Prostate gland (tissue), 2 donors: ENCODE results near the gene ISG20. TPM values are rescaled to one million over a fixed set of nuclear protein-coding genes. Genes with fewer than 3 reads are reported as not detected.

Source experiments
- DNase-seq: peaks from one replicate; pipeline ENCODE4 v3.0.0-alpha.2; 2019; ENCODE audit warnings: low spot score
- H3K27ac ChIP-seq, 2 donors: fragments of 200-600 bp; sonication (generic); 2 replicates each; pipeline ENCODE4 v1.5.1; 2017 to 2019
- H3K27me3 ChIP-seq: fragments of 200-600 bp; sonication (generic); replicated peaks from 2 replicates; pipeline ENCODE4 v1.5.1; 2019; ENCODE audit not compliant: insufficient read depth
- H3K36me3 ChIP-seq, 2 donors: fragments of 200-600 bp; sonication (generic); 1 replicate in 1 of 2; 2 replicates in 1 of 2; pipeline versions ENCODE4 v1.5.1 to v1.8.1; 2017 to 2019
- H3K4me1 ChIP-seq: fragments of 200-600 bp; sonication (generic); replicated peaks from 2 replicates; pipeline ENCODE4 v1.5.1; 2019
- H3K4me3 ChIP-seq, 2 donors: fragments of 200-600 bp; sonication (generic); 2 replicates each; pipeline ENCODE4 v1.5.1; 2017 to 2019
- H3K9me3 ChIP-seq: fragments of 200-600 bp; sonication (generic); 2 replicates; pipeline ENCODE4 v1.5.1; 2017
- CTCF ChIP-seq, 4 experiments: fragments of 200-600 bp in 2 of 4; fragments of 450-650 bp in 2 of 4; sonication (generic) in 2 of 4; IDR thresholded peaks; 1 replicate in 3 of 4; 2 replicates in 1 of 4; pipeline ENCODE4 v1.5.1; 2016 to 2019; ENCODE audit warnings: antibody characterized with exemption in 4 of 4, mild to moderate bottlenecking in 2 of 4, moderate library complexity in 2 of 4
- POLR2A ChIP-seq: fragments of 450-650 bp; IDR thresholded peaks from one replicate; pipeline ENCODE4 v1.6.1; 2016; ENCODE audit warnings: antibody characterized with exemption, mild to moderate bottlenecking
- POLR2AphosphoS5 ChIP-seq: sonication (generic); formaldehyde crosslinking; IDR thresholded peaks from one replicate; pipeline ENCODE4 v1.6.1; 2017; ENCODE audit warnings: antibody characterized with exemption
- WGBS: methylation state at CpG from one replicate; pipeline ENCODE4 v1.1.5; 2018; 5-methylcytosine and 5-hydroxymethylcytosine counted together
- intact Hi-C: fragments of 100-400 bp; cut with DNase I; formaldehyde crosslinking; loops from one replicate; pipeline ENCODE4 v1.14.2; 2022
- total RNA-seq, 2 donors: library from RNA; depleted of rRNA; stranded (reverse); fragments of >200 nt; gene quantifications; one replicate each; pipeline ENCODE4 v1.1.0, GENCODE V29; 2016

The ISG20 gene
- total RNA-seq, 2 donors from 2014 or later: 6.9 to 16.3 TPM

GRCh38 chr15:88652456-88653199 lies 13.8 kb downstream of the ISG20 start:
- no peak for DNase-seq
- H3K4me3 ChIP-seq: no peak overlapping the region
- intact Hi-C loops: no loop called here
- no peaks in the 10 kb centered on the region for H3K36me3 ChIP-seq
- peaks cover 4% of the 10 kb centered on the region for H3K4me1 ChIP-seq
- no peak for TF ChIP-seq POLR2AphosphoS5
- 63% methylated on average over 8 of the region's 8 CpGs for WGBS
- H3K27me3 ChIP-seq: no peaks in the 10 kb centered on the region
- no peaks in the 10 kb centered on the region for H3K9me3 ChIP-seq
- no peak overlapping the region for H3K27ac ChIP-seq

DNA sequence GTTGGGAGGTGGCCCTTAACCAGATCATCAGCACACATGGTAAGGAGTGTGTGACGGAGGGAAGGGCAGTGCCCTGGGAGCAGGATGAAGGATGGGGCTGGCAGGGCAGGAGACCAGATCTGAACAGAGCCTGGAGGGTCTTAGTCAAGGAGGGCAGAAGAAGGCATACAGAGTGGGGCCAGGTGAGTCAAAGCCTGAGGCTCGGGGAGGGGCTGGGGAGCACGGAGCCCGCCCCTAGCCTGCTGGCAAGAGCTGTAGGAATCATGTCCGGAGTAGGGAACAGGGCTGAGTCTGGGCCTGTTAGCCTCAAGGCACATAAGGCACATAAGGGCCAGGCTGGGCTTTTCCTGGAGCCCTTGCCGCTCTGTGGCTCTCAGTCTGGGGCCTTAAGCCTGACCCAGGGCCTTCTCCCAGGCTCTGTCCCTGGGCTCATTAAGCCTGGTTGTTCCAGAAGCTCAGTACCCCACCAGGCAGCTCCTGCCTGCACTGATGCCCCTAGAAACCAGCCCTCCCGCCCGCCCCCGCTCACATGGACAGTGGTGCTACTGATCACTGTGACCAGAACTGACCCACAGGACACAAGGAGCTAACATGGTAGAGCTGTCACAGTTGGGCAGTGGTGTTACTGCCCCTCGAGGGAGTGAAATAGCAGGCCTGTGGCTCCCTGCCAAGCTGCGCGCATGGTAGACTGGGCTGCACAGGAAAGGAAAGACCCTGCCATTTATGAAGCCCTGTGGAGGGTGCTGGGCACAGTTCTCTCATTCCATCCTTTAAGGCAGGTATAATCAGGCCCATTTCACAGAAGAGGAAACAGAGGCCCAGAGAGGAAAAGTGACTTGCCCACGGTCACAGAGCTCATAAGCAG lies 14.6 kb downstream of the ISG20 start:
- no peak overlapping the region for H3K27ac ChIP-seq
- H3K9me3 ChIP-seq: no peaks in the 10 kb centered on the region
- intact Hi-C loops: no loop called here
- no peaks in the 10 kb centered on the region for H3K36me3 ChIP-seq
- 77% methylated on average over 13 of the region's 13 CpGs for WGBS
- no peak overlapping the region for H3K4me3 ChIP-seq
- TF ChIP-seq POLR2A: no peak
- no peak for TF ChIP-seq POLR2AphosphoS5
- no peak for TF ChIP-seq CTCF (IDR thresholded peaks at IDR 0.05)
- no peaks in the 10 kb centered on the region for H3K27me3 ChIP-seq
- peaks cover 3% of the 10 kb centered on the region for H3K4me1 ChIP-seq
- no peak for DNase-seq

DNA sequence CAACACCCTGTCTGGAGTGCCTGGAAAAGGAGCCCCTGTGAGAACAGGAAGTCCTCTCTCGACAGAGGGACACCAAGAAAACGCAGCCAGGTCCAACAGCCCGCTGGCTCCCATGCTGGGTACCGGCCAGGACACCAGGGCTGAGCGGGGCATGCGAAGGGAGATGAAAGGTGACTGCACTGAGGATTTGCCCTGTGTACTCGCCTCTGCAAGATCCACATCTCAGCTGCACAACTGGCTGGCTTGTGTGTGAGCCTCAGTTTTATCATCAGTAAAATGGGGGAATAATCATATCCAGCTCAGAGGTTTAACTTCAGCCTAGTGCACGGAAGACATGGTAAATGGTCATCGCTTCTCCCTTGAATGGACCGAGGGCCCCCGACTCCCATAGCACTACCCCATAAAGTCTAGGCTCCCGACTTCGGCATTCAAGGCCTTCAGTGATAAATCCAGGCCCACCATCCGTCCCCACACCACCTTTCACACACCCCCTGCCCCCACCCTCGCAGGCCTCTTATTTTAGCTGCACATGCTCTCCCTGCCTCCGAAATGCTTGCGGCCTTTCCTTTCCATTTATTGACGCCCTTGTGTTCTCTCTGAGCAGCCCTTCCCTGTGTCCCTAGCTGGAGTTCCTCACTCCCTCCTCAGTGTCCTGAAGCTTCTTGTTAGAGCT lies 15.8 kb downstream of the ISG20 start:
- DNase-seq: no peak
- intact Hi-C loops: loop anchor here (5.0 kb wide), 1 partner anchor 178 kb away; no protein-coding TSS in a partner anchor
- WGBS: 95% methylated on average over 18 of the region's 18 CpGs
- no peaks in the 10 kb centered on the region for H3K36me3 ChIP-seq
- H3K4me1 ChIP-seq: no peaks in the 10 kb centered on the region
- H3K27ac ChIP-seq: no peak overlapping the region
- no peak for TF ChIP-seq POLR2AphosphoS5
- TF ChIP-seq POLR2A: no peak
- TF ChIP-seq CTCF (IDR thresholded peaks at IDR 0.05): no peak
- H3K4me3 ChIP-seq: no peak overlapping the region
- no peaks in the 10 kb centered on the region for H3K27me3 ChIP-seq
- H3K9me3 ChIP-seq: no peaks in the 10 kb centered on the region

DNA sequence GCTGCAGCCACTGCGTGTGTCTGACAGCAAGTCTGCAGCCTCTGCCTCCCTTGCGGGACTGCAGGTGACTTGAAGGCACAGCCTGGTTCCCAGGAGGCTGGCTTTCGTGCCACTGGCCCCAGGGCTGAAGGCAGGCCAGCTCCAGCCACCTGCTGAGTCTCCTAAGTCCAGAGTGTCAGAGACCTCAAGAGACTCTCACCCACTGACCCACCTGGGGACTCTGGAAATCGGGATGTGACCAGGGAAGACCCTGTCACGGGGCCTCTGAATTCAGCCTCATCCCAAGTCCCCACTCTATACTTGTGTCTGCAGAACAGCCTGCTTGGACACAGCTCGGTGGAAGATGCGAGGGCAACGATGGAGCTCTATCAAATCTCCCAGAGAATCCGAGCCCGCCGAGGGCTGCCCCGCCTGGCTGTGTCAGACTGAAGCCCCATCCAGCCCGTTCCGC lies 16.3 kb downstream of the ISG20 start:
- TF ChIP-seq POLR2A (no peak), CTCF (IDR thresholded peaks at IDR 0.05) (no peak), POLR2AphosphoS5 (no peak)
- Histone ChIP-seq H3K4me3 (no peak overlapping the region), H3K9me3 (no peaks in the 10 kb centered on the region), H3K36me3 (no peaks in the 10 kb centered on the region), H3K27me3 (no peaks in the 10 kb centered on the region), H3K27ac (no peak overlapping the region), H3K4me1 (no peaks in the 10 kb centered on the region)
- DNase-seq: no peak
- WGBS: 84% methylated on average over 14 of the region's 14 CpGs
- intact Hi-C loops: loop anchor here (5.0 kb wide), 1 partner anchor 177 kb away; no protein-coding TSS in a partner anchor
